HG03280 (cell line): ENCODE results near the gene ELAPOR1.
A peak's percentile ranks its signal among the peaks of the same experiment; 100 is the strongest.

Experiments
- ATAC-seq: cut with Tn5 transposase; IDR thresholded peaks from one replicate; pipeline ENCODE4 v1.9.1; 2021; ENCODE audit warnings: mild to moderate bottlenecking, moderate library complexity; ENCODE audit not compliant: unreplicated experiment

The ELAPOR1 gene, protein sequence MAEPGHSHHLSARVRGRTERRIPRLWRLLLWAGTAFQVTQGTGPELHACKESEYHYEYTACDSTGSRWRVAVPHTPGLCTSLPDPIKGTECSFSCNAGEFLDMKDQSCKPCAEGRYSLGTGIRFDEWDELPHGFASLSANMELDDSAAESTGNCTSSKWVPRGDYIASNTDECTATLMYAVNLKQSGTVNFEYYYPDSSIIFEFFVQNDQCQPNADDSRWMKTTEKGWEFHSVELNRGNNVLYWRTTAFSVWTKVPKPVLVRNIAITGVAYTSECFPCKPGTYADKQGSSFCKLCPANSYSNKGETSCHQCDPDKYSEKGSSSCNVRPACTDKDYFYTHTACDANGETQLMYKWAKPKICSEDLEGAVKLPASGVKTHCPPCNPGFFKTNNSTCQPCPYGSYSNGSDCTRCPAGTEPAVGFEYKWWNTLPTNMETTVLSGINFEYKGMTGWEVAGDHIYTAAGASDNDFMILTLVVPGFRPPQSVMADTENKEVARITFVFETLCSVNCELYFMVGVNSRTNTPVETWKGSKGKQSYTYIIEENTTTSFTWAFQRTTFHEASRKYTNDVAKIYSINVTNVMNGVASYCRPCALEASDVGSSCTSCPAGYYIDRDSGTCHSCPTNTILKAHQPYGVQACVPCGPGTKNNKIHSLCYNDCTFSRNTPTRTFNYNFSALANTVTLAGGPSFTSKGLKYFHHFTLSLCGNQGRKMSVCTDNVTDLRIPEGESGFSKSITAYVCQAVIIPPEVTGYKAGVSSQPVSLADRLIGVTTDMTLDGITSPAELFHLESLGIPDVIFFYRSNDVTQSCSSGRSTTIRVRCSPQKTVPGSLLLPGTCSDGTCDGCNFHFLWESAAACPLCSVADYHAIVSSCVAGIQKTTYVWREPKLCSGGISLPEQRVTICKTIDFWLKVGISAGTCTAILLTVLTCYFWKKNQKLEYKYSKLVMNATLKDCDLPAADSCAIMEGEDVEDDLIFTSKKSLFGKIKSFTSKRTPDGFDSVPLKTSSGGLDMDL

GRCh38 chr1:109113590-109114341, at the start of gene ELAPOR1:
Gene ELAPOR1, plus strand, starts transcription at chr1:109114115. Its CDS starts 69 bp downstream, at chr1:109114184.
- no peak for ATAC-seq

DNA sequence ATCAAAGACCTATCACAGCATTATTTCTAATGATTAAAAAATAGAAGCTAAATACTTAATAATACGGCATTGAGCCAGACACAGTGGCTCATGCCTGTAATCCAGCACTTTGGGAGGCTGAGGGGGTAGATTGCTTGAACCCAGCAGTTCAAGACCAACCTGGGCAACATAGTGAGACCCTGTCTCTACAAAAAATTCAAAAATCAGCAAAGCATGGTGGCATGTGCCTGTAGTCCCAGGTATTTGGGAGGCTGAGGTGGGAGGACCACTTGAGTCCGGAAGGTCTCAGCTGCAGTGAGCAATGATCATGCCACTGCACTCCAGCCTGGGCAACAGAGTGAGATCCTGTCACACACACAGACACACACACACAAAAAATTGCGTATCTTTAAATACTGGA, 48.8 kb upstream of the ELAPOR1 start:
- no peak for ATAC-seq

DNA sequence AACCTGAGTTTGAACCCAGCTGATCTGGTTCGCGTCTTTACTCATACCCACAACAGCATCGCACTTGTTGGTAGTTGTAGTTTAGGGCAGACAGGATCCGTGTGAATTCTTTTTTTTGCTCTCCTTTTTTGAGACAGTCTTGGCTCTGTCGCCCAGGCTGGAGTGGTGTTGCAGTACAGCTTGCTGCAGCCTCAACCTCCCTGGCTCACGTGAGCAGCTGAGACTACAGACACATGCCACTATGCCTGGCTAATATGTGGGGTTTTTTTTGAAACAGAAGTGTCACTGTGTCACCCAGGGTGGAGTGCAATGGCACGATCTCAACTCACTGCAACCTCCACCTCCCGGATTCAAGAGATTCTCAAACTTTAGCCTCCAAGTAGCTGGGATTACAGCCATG, 46.0 kb upstream of the ELAPOR1 start:
- ATAC-seq, result no peak

DNA sequence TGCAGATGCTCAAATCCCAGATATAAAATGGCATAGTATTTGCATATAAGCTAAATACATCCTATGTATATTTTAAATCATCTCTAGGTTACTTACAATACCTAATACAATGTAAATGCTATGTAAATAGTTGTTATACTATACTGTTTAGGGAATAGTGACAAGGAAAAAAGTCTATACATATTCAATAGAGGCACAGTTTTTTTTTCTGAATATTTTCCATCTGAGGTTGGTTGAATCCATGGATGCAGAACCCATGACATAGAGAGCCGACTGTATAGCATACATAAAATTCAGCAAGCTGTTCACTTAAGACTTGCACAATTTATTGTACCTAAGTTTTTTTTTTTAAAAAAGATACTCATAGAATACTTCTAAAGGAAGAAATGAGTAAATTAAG, 44.6 kb upstream of the ELAPOR1 start:
- ATAC-seq, result no peak

GRCh38 chr1:109075531-109076490, 38.1 kb upstream of the ELAPOR1 start, which contains the start of gene TAF13:
Gene TAF13, minus strand, starts transcription at chr1:109076003. Its CDS starts 56 bp downstream, at chr1:109075947.
- ATAC-seq, result peak; percentile 100

- ATAC-seq, result no peak
Observed at GRCh38 chr1:109078317-109078716, 35.6 kb upstream of the ELAPOR1 start.

- no peak for ATAC-seq
Observed at GRCh38 chr1:109079240-109079622, 34.7 kb upstream of the ELAPOR1 start.

DNA sequence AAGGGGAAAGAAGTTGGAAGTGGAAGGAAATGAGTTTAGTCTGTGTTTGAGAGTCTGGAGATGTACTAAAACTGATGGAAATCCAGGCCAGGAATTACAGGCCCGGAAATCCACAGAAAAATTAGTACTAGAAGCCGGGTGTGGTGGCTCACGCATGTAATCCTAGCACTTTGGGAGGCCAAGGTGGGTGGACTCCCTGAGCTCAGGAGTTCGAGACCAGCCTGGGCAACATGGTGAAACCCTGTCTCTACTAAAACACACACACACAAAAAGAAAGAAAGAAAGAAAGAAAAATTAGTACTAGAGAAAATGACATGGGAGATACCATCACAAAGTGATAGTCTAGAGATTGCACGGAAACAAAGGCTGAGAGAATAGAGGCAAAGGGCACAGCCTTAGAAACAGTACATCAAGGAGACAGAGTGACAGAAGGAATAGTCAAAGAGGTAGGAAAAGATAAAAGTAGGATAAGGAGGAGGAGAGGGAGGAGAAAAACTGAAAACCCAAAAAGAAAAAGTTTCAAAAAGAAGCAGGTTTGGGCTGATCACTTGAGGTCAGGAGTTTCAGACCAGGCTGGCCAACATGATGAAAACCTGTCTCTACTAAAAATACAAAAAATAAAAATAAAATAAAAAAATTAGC, 33.4 kb upstream of the ELAPOR1 start:
- ATAC-seq, result no peak

DNA sequence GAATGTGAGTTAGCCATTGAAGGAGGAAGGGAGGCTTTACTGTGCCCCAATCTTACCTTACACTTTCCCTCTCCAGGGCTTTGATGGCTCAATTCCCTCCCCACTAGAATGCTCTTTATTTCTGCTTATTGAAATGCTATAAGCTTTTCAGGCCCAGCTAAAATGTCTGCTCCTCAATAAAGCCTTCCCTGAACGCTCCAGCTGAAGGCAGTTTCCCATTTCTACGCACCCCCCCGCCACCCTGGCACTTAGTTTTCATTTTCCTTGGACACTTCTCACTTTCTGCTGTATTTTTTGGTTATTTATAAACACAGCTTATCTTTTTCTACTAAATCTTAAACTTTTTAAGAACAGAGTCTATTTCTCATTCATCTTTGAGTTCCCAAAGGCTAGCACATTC, 30.4 kb upstream of the ELAPOR1 start:
- ATAC-seq, result no peak

GRCh38 chr1:109083923-109084322, 30.0 kb upstream of the ELAPOR1 start:
- ATAC-seq, result no peak

DNA sequence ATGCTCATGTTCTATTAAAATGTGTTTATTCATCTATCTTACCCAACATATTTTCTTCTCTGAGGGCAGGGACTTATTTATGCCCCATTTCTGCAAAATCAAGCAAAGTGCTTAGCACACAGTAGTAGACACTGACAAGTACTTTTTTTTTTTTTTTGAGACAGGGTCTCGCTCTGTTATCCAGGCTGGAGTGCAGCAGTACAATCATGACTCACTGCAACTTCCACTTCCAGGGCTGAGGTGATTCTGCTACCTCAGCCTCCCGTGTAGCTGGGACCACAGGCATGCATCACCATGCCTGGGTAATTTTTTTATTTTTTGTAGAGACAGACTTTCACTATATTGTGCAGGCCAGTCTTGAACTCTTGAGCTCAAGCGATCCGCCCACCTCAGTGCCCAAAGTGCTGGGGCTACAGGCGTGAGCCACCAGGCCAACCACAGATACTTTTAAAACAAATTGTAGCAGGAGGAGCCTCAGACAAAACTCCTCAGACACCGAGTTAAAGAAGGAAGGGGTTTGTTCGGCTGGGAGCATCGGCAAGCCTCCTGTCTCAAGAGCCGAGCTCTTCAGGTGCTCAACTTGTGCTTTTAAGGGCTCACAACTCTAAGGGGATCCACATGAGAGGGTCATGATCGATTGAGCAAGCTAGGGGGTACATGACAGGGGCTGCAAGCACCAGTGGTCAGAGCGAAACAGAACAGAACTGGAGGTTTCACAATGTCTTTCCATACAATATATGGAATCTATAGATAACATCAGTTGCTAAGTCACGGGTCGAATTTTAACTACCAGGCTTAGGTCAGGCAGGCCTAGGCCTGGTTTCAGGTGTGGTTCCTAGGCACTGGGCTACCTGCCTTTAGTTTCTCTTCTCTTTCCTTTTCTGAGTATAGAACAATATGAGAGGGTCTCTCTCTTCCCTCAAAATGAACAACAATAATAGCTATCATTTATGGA, 29.1 kb upstream of the ELAPOR1 start:
- ATAC-seq, result no peak

DNA sequence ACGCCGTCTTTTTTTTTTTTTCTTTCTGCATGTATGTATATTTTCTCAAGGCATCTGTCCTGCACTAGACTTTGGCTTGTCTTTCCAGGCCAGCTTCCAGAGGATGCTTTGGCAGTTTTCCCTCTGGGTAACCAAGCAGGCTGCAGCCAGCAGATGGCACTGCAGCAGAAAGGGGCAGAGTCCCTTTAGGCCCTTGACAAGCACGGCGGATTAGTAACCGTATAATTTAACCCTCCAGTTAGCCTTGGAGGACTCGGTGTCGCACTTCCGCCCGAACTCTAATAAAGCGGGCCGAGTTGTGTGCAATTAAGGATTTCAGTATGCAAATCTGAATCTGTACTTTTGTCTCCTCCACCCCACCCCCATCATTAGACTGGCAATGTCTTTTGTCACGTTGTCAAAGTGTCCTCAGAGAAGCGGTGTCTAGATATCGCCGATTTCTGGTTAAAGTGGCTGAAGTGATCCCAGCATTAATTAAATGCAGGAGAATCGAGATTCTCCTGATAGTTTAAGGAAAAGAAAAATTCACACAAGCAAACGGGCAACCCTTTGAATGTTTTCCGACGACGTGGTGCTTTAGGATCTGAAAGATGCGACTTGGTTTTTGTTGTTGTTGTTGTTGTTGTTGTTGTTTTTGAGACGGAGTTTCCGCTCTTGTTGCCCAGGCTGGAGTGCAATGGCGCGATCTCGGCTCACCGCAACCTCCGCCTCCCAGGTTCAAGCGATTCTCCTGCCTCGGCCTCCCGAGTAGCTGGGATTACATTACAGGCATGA, 24.5 kb upstream of the ELAPOR1 start:
- ATAC-seq, result no peak

GRCh38 chr1:109090196-109091077, 23.5 kb upstream of the ELAPOR1 start, which contains the start of gene TMEM167B:
Gene TMEM167B, plus strand, starts transcription at chr1:109090764. Its CDS starts 109 bp downstream, at chr1:109090873.
- peak; percentile 90 for ATAC-seq

- peak; percentile 40 for ATAC-seq
Observed at GRCh38 chr1:109091078-109091838, 22.7 kb upstream of the ELAPOR1 start.

GRCh38 chr1:109091839-109092193, 22.1 kb upstream of the ELAPOR1 start:
- ATAC-seq, result no peak
